K562 (cell line): Measurements from ENCODE around the gene ST6GALNAC3. TPM values are rescaled to one million over a fixed set of nuclear protein-coding genes. Genes with fewer than 3 reads are reported as not detected.

Source experiments
- ATAC-seq: fragments of 200-7000 bp; cut with Tn5 transposase; 3 replicates; pipeline ENCODE4 v1.9.1; 2020; ENCODE audit warnings: moderate library complexity
- BruUV-seq: library from RNA; stranded (reverse); fragments of 400-500 nt; replicated peaks from 2 replicates; lab custom pipeline; 2021; lab: Mats Ljungman, UMichigan
- CTCF ChIA-PET: fragments of 300-600 bp; formaldehyde crosslinking; extraction: SDS; loops from one replicate; lab custom pipeline; 2021; ENCODE audit warnings: low intra/inter-chr PET ratio; lab: Yijun Ruan, JAX
- POLR2A ChIA-PET: fragments of 300-600, 350-650 bp; sonication (Branson Sonifier 250); formaldehyde crosslinking; extraction: SDS; loops from one replicate; lab custom pipeline; 2021; ENCODE audit warnings: antibody characterized with exemption, inconsistent platforms; lab: Yijun Ruan, JAX
- DNase-seq, 4 experiments: peaks; one replicate each; pipeline versions ENCODE4 v3.0.0 to v3.0.0-alpha.2; 2011 to 2018; ENCODE audit warnings: low spot score in 3 of 4, mixed read lengths in 3 of 4; ENCODE audit errors: extremely low read depth in 1 of 4
- FAIRE-seq: peaks from 2 replicates; lab custom pipeline; 2011; peaks lifted over from hg19 to GRCh38; lab: Jason Lieb, UNC
- H2AFZ ChIP-seq: 2 replicates; pipeline ENCODE4 v1.6.0; 2011; ENCODE audit warnings: low read depth, low read length, control low read depth, inconsistent platforms
- H3K27ac ChIP-seq: fragments of 200-600 bp; 3 replicates; pipeline ENCODE4 v1.8.0; 2011; ENCODE audit warnings: low read depth, mild to moderate bottlenecking, control low read depth, inconsistent platforms, low read length, moderate library complexity, mixed read lengths; ENCODE audit errors: extremely low read depth
- H3K27me3 ChIP-seq, 2 experiments: fragments of 300-600 bp in 1 of 2; 2 replicates in 1 of 2; 3 replicates in 1 of 2; pipeline versions ENCODE4 v1.6.0 to v1.8.0; 2011; ENCODE audit warnings: inconsistent platforms in 2 of 2, low read length in 2 of 2, mild to moderate bottlenecking in 1 of 2, mixed read lengths in 1 of 2, moderate library complexity in 1 of 2; ENCODE audit not compliant: control insufficient read depth in 2 of 2, insufficient read depth in 2 of 2
- H3K36me3 ChIP-seq: fragments of 300-600 bp; 3 replicates; pipeline ENCODE4 v1.8.0; 2011; ENCODE audit warnings: mild to moderate bottlenecking, low read length, inconsistent platforms; ENCODE audit not compliant: control insufficient read depth, insufficient read depth
- H3K4me1 ChIP-seq, 2 experiments: fragments of 200-600 bp in 1 of 2; replicated peaks in 1 of 2; 2 replicates in 1 of 2; 3 replicates in 1 of 2; pipeline versions ENCODE4 v1.5.1 to v1.8.0; 2011; ENCODE audit warnings: inconsistent platforms in 2 of 2, low read length in 2 of 2, mild to moderate bottlenecking in 1 of 2, mixed read lengths in 1 of 2, moderate library complexity in 1 of 2; ENCODE audit not compliant: control insufficient read depth in 2 of 2, insufficient read depth in 2 of 2
- H3K4me2 ChIP-seq: 2 replicates; pipeline ENCODE4 v1.6.1; 2011; ENCODE audit warnings: low read length, control low read depth, inconsistent platforms, mixed read lengths; ENCODE audit not compliant: insufficient read depth
- H3K4me3 ChIP-seq: fragments of 200-600 bp; sonication (generic), shearing (Covaris generic); 2 replicates; pipeline ENCODE4 v1.5.1; 2016; ENCODE audit warnings: control low read depth, inconsistent platforms
- H3K79me2 ChIP-seq: fragments of 200-600 bp; 3 replicates; pipeline ENCODE4 v1.8.0; 2011; ENCODE audit warnings: low read length, inconsistent platforms; ENCODE audit not compliant: control insufficient read depth, insufficient read depth
- H3K9ac ChIP-seq, 2 experiments: 2 replicates each; pipeline versions ENCODE4 v1.6.0 to v1.6.1; 2011; ENCODE audit warnings: low read depth in 2 of 2, low read length in 2 of 2, control low read depth in 1 of 2, inconsistent platforms in 1 of 2, mild to moderate bottlenecking in 1 of 2, mixed read lengths in 1 of 2; ENCODE audit not compliant: insufficient read depth in 1 of 2
- H3K9me1 ChIP-seq: one replicate; pipeline ENCODE4 v1.6.0; 2011; ENCODE audit warnings: inconsistent platforms, mild to moderate bottlenecking, low read length, moderate library complexity; ENCODE audit not compliant: control insufficient read depth, insufficient read depth
- H3K9me3 ChIP-seq: replicated peaks from 2 replicates; pipeline ENCODE4 v1.5.1; 2011; ENCODE audit warnings: low read depth, low read length, inconsistent platforms; ENCODE audit not compliant: control insufficient read depth, insufficient read depth
- H4K20me1 ChIP-seq: replicated peaks from 2 replicates; pipeline ENCODE4 v1.6.1; 2011; ENCODE audit warnings: low read length, inconsistent platforms, mixed read lengths; ENCODE audit not compliant: control insufficient read depth, insufficient read depth
- ARID1B ChIP-seq: fragments of 450-650 bp; IDR thresholded peaks from 2 replicates; pipeline ENCODE4 v1.6.1; 2016; ENCODE audit warnings: antibody characterized with exemption, mild to moderate bottlenecking, inconsistent platforms
- BCOR ChIP-seq: fragments of 450-650 bp; IDR thresholded peaks from 2 replicates; pipeline ENCODE4 v1.6.1; 2016
- ELF4 ChIP-seq: fragments of 450-650 bp; formaldehyde crosslinking; IDR thresholded peaks from 2 replicates; pipeline ENCODE4 v1.4.0; 2022; ENCODE audit warnings: missing genetic modification characterization
- EP400 ChIP-seq: fragments of 450-650 bp; IDR thresholded peaks from 2 replicates; pipeline ENCODE4 v1.6.1; 2017; ENCODE audit warnings: antibody characterized with exemption, mild to moderate bottlenecking, moderate library complexity
- EZH2 ChIP-seq: IDR thresholded peaks from 2 replicates; pipeline ENCODE4 v1.6.1; 2012; ENCODE audit warnings: low read depth, mild to moderate bottlenecking, inconsistent platforms, low read length, borderline replicate concordance
- FOXK1 ChIP-seq: sonication (generic); formaldehyde crosslinking; IDR thresholded peaks from 2 replicates; pipeline ENCODE4 v1.8.0; 2022; ENCODE audit warnings: missing genetic modification reagents, mild to moderate bottlenecking, borderline replicate concordance
- HDAC1 ChIP-seq, 2 experiments: fragments of 450-650 bp; IDR thresholded peaks; 2 replicates each; pipeline ENCODE4 v1.6.1; 2016 to 2017; ENCODE audit warnings: inconsistent platforms in 1 of 2, mild to moderate bottlenecking in 1 of 2, moderate library complexity in 1 of 2
- KDM1A ChIP-seq, 2 experiments: fragments of 450-650 bp; IDR thresholded peaks; 2 replicates each; pipeline ENCODE4 v1.6.1; 2016; ENCODE audit warnings: mild to moderate bottlenecking in 2 of 2
- NRF1 ChIP-seq, 2 experiments: fragments of 450-650 bp; IDR thresholded peaks in 1 of 2; conservative IDR thresholded peaks in 1 of 2; 2 replicates each; pipeline ENCODE4 v1.6.1; 2014; ENCODE audit warnings: mild to moderate bottlenecking in 2 of 2
- RBM22 ChIP-seq: fragments of 200-400 bp; formaldehyde crosslinking; IDR thresholded peaks from 2 replicates; pipeline ENCODE4 v1.6.1; 2018; ENCODE audit warnings: low read length, low read depth; ENCODE audit not compliant: poor library complexity, severe bottlenecking
- ZNF134 ChIP-seq: fragments of 250-450 bp; sonication (Bioruptor Pico); conservative IDR thresholded peaks from 2 replicates; pipeline ENCODE4 v1.4.0; 2020
- ZNF354B ChIP-seq: fragments of 250-450 bp; sonication (Bioruptor Pico); IDR thresholded peaks from 2 replicates; pipeline ENCODE4 v1.4.0; 2020
- ZNF445 ChIP-seq: fragments of 250-450 bp; sonication (Bioruptor Pico); IDR thresholded peaks from 2 replicates; pipeline ENCODE4 v1.4.0; 2020; ENCODE audit warnings: low read depth, mild to moderate bottlenecking, moderate library complexity
- WGBS: fragments of 100-300 bp; shearing (Covaris generic); methylation state at CpG from one replicate; pipeline ENCODE4 v1.1.6; 2016; ENCODE audit warnings: low coverage, mixed read lengths; ENCODE audit not compliant: insufficient coverage; ENCODE audit errors: missing lambda C conversion rate; 5-methylcytosine and 5-hydroxymethylcytosine counted together
- in situ Hi-C: fragments of 300-500 bp; cut with MboI; formaldehyde crosslinking; loops from 4 replicates; pipeline ENCODE4 v1.15.0; 2018; ENCODE audit warnings: inconsistent platforms, mixed read lengths
- intact Hi-C: fragments of 100-400 bp; cut with micrococcal nuclease; formaldehyde crosslinking; loops from 2 replicates; pipeline ENCODE4 v1.14.2; 2022
- polyA plus RNA-seq, 8 experiments: library from polyadenylated mRNA; depleted of rRNA in 4 of 8; stranded (reverse) in 5 of 8; unstranded in 3 of 8; fragments of >200 nt; fragmentation: Nextera tagmentation in 2 of 8; fragmentation: Illumina TruSeq in 1 of 8; extraction: Ambion mirVana in 2 of 8; extraction: Trizol in 1 of 8; gene quantifications; 2 replicates each; pipeline versions ENCODE4 v1.2.1 to v1.2.3, GENCODE V29; 2011 to 2014; ENCODE audit warnings: inconsistent platforms in 1 of 8, missing spikeins in 1 of 8
- total RNA-seq, 7 experiments: library from RNA; depleted of rRNA in 6 of 7; stranded (reverse); fragments of >200 nt in 6 of 7; fragmentation: Illumina TruSeq in 2 of 7; extraction: Trizol in 2 of 7; gene quantifications; 2 replicates each; pipeline versions ENCODE4 v1.2.1 to v1.2.3, GENCODE V29; 2011 to 2021; ENCODE audit warnings: low replicate concordance in 1 of 7
- TF ChIP-seq, protein P1 (sequence below), 2 experiments: fragments of 450-650 bp; IDR thresholded peaks; 2 replicates each; pipeline ENCODE4 v1.6.1; 2018; ENCODE audit warnings: mild to moderate bottlenecking in 2 of 2, low read depth in 1 of 2; ENCODE audit not compliant: partially characterized antibody in 2 of 2
- TF ChIP-seq, protein P2 (sequence below): fragments of 450-650 bp; IDR thresholded peaks from 2 replicates; pipeline ENCODE4 v1.6.1; 2016; ENCODE audit warnings: missing biosample characterization, missing genetic modification characterization
- TF ChIP-seq, protein P3 (sequence below): sonication (generic); formaldehyde crosslinking; IDR thresholded peaks from 2 replicates; pipeline ENCODE4 v1.9.0; 2022; ENCODE audit warnings: mild to moderate bottlenecking, missing genetic modification reagents

ST6GALNAC3 gene
- total and polyA plus RNA-seq, 9 of the 15 experiments (the other 6 are each of a cell fraction or from before 2014, with no cell fraction given): 0.04 to 0.29 (median 0.18) TPM; not detected in 6

GRCh38 chr1:76425201-76426145, 350.9 kb downstream of the ST6GALNAC3 start (continued):
- no peak for TF ChIP-seq HDAC1 (IDR thresholded peaks at IDR 0.05)

DNA sequence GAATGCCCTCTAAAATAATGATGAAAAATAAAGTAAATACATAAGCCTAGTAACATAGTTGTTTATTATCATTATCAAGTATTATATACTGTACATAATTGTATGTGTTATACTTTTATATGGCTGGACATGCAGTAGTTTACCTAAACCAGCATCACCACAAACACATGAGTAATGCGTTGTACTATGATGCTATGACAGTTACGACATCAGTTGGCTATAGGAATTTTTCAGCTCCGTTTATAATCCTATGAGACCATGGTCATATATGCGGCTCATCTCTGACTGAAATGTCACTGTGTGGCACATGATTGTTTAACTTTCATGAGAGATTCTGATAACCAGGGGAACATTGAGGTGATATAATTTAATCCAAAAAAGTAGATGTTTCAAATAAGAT, 352.1 kb downstream of the ST6GALNAC3 start:
- no peak overlapping the region for H3K4me2 ChIP-seq
- no peaks in the 10 kb centered on the region for H3K9me3 ChIP-seq
- H3K36me3 ChIP-seq: no peaks in the 10 kb centered on the region
- DNase-seq (no peak), FAIRE-seq (no peak), ATAC-seq (no peak)
- WGBS: 0% methylated on average over 4 of the region's 4 CpGs
- no peak overlapping the region for H3K9ac ChIP-seq
- H3K79me2 ChIP-seq: no peaks in the 10 kb centered on the region
- ChIA-PET POLR2A (no interaction called here), CTCF (no interaction called here)
- in situ Hi-C loops: no loop called here
- no peaks in the 10 kb centered on the region for H4K20me1 ChIP-seq
- no peak overlapping the region for H3K4me3 ChIP-seq
- H3K27ac ChIP-seq: no peak overlapping the region
- no TSS peak for BruUV-seq
- intact Hi-C loops: no loop called here
- no peak overlapping the region for H2AFZ ChIP-seq
- H3K4me1 ChIP-seq: no peaks in the 10 kb centered on the region
- no peaks in the 10 kb centered on the region for H3K9me1 ChIP-seq
- H3K27me3 ChIP-seq: no peaks in the 10 kb centered on the region
- TF ChIP-seq ZNF134 (CRISPR knock-in tag) (no peak), RBM22 (no peak), ARID1B (no peak), BCOR (no peak), ELF4 (CRISPR knock-in tag) (no peak), FOXK1 (CRISPR knock-in tag) (no peak), NRF1 (conservative IDR thresholded peaks at IDR 0.05 in 1 of 2, IDR thresholded peaks at IDR 0.05 in 1 of 2) (no peak), ZNF445 (no peak), KDM1A (IDR thresholded peaks at IDR 0.05) (no peak), ZNF354B (CRISPR knock-in tag) (no peak), EP400 (no peak), EZH2 (no peak)
- TF ChIP-seq, protein P1, sequence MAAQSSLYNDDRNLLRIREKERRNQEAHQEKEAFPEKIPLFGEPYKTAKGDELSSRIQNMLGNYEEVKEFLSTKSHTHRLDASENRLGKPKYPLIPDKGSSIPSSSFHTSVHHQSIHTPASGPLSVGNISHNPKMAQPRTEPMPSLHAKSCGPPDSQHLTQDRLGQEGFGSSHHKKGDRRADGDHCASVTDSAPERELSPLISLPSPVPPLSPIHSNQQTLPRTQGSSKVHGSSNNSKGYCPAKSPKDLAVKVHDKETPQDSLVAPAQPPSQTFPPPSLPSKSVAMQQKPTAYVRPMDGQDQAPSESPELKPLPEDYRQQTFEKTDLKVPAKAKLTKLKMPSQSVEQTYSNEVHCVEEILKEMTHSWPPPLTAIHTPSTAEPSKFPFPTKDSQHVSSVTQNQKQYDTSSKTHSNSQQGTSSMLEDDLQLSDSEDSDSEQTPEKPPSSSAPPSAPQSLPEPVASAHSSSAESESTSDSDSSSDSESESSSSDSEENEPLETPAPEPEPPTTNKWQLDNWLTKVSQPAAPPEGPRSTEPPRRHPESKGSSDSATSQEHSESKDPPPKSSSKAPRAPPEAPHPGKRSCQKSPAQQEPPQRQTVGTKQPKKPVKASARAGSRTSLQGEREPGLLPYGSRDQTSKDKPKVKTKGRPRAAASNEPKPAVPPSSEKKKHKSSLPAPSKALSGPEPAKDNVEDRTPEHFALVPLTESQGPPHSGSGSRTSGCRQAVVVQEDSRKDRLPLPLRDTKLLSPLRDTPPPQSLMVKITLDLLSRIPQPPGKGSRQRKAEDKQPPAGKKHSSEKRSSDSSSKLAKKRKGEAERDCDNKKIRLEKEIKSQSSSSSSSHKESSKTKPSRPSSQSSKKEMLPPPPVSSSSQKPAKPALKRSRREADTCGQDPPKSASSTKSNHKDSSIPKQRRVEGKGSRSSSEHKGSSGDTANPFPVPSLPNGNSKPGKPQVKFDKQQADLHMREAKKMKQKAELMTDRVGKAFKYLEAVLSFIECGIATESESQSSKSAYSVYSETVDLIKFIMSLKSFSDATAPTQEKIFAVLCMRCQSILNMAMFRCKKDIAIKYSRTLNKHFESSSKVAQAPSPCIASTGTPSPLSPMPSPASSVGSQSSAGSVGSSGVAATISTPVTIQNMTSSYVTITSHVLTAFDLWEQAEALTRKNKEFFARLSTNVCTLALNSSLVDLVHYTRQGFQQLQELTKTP (IDR thresholded peaks at IDR 0.05; ENCODE audit: low read depth in 1 of 2, partially characterized antibody in 2 of 2): no peak
- TF ChIP-seq, protein P2, sequence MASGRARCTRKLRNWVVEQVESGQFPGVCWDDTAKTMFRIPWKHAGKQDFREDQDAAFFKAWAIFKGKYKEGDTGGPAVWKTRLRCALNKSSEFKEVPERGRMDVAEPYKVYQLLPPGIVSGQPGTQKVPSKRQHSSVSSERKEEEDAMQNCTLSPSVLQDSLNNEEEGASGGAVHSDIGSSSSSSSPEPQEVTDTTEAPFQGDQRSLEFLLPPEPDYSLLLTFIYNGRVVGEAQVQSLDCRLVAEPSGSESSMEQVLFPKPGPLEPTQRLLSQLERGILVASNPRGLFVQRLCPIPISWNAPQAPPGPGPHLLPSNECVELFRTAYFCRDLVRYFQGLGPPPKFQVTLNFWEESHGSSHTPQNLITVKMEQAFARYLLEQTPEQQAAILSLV (tag): no peak
- TF ChIP-seq, protein P3, sequence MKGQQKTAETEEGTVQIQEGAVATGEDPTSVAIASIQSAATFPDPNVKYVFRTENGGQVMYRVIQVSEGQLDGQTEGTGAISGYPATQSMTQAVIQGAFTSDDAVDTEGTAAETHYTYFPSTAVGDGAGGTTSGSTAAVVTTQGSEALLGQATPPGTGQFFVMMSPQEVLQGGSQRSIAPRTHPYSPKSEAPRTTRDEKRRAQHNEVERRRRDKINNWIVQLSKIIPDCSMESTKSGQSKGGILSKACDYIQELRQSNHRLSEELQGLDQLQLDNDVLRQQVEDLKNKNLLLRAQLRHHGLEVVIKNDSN (CRISPR knock-in tag): no peak
